ENCODE measurements around the gene CSNK2A1. TPM values are rescaled to one million over a fixed set of nuclear protein-coding genes. Genes with fewer than 3 reads are reported as not detected.

The CSNK2A1 gene
- total and polyA plus RNA-seq, 2 experiments from 2014 or later, result 85.1 to 244 TPM

- H3F3A ChIP-seq (replicated peaks; ENCODE audit: low read depth), result peaks cover 19% of the 10 kb centered on the region
- no peaks in the 10 kb centered on the region for H3K27me3 ChIP-seq (ENCODE audit: insufficient read depth)
- TF ChIP-seq EZH2 (IDR thresholded peaks at IDR 0.05; ENCODE audit: low read depth, unreplicated experiment), result no peak
- no peak for TF ChIP-seq NANOG (IDR thresholded peaks at IDR 0.05; ENCODE audit: borderline replicate concordance)
- no peak for TF ChIP-seq EZH2phosphoT487 (IDR thresholded peaks at IDR 0.05; ENCODE audit: unreplicated experiment)
- no peak for TF ChIP-seq POLR2AphosphoS5 (IDR thresholded peaks at IDR 0.05; ENCODE audit: low read depth)
- TF ChIP-seq CTCF (conservative IDR thresholded peaks at IDR 0.05; ENCODE audit: low read depth in 2 of 2), result no peak
- no peak for TF ChIP-seq JUNB (IDR thresholded peaks at IDR 0.05; ENCODE audit: unreplicated experiment)
- no peak for TF ChIP-seq ZNF331 (CRISPR knock-in tag; IDR thresholded peaks at IDR 0.05; ENCODE audit: low read depth)
- TF ChIP-seq ZNF114 (CRISPR knock-in tag; IDR thresholded peaks at IDR 0.05), result no peak
- no peak for TF ChIP-seq ZNF462 (CRISPR knock-in tag; IDR thresholded peaks at IDR 0.05)
- TF ChIP-seq STAT1 (IDR thresholded peaks at IDR 0.05; ENCODE audit: unreplicated experiment), result no peak
- H3K27me3 Mint-ChIP-seq (ENCODE audit: insufficient read depth, low read depth, poor library complexity), result peaks cover 7% of the 10 kb centered on the region
- peaks cover 49% of the 10 kb centered on the region for H3K36me3 ChIP-seq (ENCODE audit: insufficient read depth)
- no peaks in the 10 kb centered on the region for H3K4me1 Mint-ChIP-seq
- no peaks in the 10 kb centered on the region for H3K9me2 ChIP-seq (ENCODE audit: insufficient read depth)
- H3K79me2 ChIP-seq (replicated peaks; ENCODE audit: insufficient read depth), result no peaks in the 10 kb centered on the region
- H3K4me3 Mint-ChIP-seq, result no peak overlapping the region
- H3K36me3 Mint-ChIP-seq (ENCODE audit: low read depth), result peaks cover 70% of the 10 kb centered on the region
- no peak overlapping the region for H3K27ac Mint-ChIP-seq
- H3K4me1 ChIP-seq (ENCODE audit: insufficient read depth), result no peaks in the 10 kb centered on the region
- H3K27ac ChIP-seq (ENCODE audit: low read depth), result no peak overlapping the region
- no peak for DNase-seq (ENCODE audit: low spot score)
- no peaks in the 10 kb centered on the region for H3K9me3 Mint-ChIP-seq
- no peak for ATAC-seq
- H3K4me2 ChIP-seq, result no peak overlapping the region
- peaks cover 49% of the 10 kb centered on the region for H4K20me1 ChIP-seq (replicated peaks; ENCODE audit: insufficient read depth)
- no peak overlapping the region for H2AFZ ChIP-seq
- no peak overlapping the region for H3K4me3 ChIP-seq
These were observed 62.4 kb downstream of the CSNK2A1 start for GRCh38 chr20:481167-481566.
